Measurements from ENCODE around the gene SKIDA1.

The SKIDA1 gene

GRCh38 chr10:21473541-21473940, 51.9 kb downstream of the SKIDA1 start:
- no peak for DNase-seq

GRCh38 chr10:21473135-21473534, 52.3 kb downstream of the SKIDA1 start:
- no peak for DNase-seq

GRCh38 chr10:21468086-21468485, 57.4 kb downstream of the SKIDA1 start:
- DNase-seq, result no peak

GRCh38 chr10:21467633-21468032, 57.8 kb downstream of the SKIDA1 start:
- DNase-seq, result no peak

GRCh38 chr10:21464134-21464533, 61.3 kb downstream of the SKIDA1 start:
- DNase-seq, result no peak
